GM04504 (cell line): ENCODE data around the gene FLVCR2.
"Not testable (repeated sequence)": the region's sequence is repeated elsewhere in the genome, so short reads cannot be mapped to it uniquely, and the experiment has no call there.

Source experiments
- DNase-seq: peaks from one replicate; pipeline ENCODE4 v3.0.0-alpha.2; 2012; ENCODE audit warnings: low read depth

Gene FLVCR2

DNA sequence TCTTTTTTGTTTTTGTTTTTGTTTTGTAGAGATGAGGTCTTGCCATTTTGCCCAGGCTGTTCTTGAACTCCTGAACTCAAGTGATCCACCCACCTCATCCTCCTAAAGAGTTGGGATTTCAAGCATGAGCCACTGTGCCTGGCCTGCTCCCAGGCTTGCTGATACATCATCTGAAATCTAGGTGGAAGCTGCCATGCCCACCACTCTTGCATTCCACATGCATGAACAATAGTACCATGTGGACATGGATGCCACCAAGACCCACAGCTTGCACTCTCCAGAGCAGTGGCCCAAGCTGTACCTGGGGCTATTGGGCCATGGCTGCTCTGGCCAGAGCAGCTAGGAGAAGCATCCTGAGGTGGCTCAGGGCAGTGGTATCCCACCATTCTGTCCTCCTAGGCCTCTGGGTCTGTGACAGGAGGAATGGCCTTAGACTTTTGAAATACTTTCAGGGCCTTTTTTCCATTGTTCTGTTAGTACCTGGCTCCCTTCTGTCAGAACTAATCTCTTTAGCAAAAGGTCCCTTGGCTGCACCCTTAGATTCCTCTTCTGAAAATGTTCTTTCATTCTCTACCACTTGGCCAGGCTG, 13.7 kb downstream of the FLVCR2 start:
- DNase-seq = no peak

DNA sequence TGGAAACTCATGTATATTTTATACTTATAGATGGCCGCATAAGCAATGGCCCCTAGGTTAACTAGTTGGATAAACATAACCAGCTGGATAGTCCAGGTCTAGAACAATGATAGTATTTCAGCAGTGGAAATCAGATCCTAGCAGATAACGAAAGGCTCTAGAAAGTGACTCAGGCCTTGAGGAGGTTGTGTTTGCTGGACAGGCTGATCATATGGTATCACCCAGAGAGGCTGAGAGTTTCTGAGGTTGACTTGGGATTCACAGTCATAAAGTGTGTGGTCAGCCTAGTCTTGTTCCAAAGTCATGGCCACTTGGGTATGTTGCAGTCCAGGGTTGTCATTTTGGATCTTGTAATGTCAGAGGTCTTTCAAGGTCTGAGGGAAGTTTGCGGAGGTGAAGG, 16.8 kb downstream of the FLVCR2 start:
- DNase-seq = no peak

DNA sequence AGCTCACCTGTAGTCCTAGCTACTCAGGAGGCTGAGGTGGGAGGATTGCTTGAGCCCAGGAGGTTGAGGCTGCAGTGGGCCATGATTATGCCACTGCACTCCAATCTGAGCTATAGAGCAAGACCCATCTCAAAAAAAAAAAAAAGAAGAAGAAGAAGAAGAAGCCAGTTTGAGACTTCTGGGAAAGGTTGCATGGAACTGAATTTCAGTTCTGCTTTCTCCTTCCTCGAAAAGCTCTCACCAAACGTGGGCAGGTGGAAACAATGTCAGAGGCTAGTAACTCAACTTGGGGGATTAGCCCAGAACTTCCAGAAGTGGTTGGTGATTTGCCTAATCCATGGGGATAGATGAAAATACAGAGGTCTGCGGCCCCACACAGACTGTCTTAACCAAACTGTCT, 18.7 kb downstream of the FLVCR2 start:
- no peak for DNase-seq

DNA sequence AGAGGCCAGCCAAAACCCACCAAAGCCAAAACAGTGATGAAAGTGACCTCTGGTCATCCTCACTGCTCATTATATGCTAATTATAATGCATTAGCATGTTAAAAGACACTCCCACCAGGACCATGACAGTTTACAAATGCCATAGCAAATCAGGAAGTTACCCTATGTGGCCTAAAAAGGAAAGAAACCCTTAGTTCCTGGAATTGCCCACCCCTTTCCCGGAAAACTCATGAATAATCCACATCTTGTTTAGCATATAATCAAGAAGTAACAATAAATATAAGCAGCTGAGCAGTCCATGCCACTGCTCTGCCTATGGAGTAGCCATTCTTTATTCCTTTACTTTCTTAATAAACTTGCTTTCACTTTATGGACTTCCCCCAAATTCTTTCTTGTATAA, 21.7 kb downstream of the FLVCR2 start:
- DNase-seq = not testable (repeated sequence)

DNA sequence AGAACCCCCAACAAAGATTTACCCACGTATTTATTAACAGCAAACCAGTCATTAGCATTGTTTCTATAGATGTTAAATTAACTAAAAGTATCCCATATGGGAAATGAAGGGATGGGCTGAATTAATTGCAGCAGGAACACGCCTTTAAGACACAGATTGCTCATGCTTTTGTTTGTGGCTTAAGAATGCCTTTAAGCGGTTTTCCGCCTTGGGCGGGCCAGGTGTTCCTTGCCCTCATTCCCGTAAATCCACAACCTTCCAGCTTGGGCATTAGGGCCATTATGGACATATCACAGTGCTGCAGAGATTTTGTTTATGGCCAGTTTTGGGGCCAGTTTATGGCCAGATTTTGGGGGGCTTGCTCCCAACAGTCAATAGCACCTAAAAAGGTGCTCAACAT, 22.6 kb downstream of the FLVCR2 start:
- not testable (repeated sequence) for DNase-seq

DNA sequence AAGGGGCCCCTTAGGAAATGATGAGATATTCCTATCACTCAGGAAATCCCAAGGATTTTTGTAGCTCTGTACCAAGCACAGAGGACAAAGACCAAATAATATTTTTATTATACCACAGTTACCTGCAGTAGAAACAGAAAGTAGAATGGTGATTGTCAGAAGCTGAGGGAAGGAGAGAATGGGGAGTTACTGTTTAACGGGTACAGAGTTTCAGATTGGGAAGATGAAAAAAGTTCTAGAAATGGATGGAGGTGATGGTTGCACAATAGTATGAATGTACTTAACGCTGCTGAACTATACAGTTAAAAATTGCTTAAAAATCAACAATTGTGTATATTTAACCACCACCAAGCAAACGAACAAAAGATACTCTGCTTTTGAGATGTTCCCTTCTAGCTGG, 24.1 kb downstream of the FLVCR2 start:
- DNase-seq = no peak

DNA sequence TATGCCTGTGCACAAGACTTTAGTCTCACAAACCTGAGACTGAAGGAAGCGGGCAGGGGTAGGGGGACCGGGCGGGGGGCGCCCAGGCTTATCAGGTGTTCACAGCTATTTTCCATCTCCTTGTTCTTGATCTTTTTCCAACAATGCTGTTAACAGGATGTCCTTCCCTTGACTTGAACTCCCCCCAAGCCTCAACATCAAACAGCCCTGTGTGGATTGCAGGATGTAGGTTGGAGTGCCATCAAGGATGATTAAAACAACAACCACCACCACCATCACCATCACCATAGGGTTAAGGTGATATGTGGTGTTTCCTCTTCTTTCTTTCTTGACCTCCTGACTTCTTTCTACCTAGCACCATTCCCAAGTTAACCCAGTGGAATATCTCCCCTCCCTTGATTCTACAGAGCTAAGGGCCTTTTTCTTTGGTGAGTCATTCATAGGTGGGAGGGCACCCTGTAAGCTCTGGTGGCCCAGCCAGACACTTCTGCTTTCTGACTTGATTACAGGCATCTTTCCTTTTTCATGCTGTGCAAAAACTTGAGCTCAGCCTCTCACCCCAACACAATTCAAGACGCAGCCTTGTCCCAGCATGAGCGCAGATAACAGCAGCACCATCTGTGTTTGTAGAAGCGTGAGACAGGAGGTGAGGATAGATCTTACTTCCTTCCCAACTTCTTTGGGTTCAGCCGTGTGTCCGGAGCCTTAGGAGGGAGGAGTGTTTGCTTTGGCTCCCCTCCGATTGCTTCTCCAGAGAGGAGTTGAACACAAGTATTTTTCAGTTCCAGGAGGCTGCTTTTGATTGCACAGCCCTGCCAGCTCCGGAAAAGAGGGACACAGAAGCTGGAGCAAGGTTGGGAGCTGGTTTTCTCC, 26.8 kb downstream of the FLVCR2 start:
- DNase-seq = no peak

DNA sequence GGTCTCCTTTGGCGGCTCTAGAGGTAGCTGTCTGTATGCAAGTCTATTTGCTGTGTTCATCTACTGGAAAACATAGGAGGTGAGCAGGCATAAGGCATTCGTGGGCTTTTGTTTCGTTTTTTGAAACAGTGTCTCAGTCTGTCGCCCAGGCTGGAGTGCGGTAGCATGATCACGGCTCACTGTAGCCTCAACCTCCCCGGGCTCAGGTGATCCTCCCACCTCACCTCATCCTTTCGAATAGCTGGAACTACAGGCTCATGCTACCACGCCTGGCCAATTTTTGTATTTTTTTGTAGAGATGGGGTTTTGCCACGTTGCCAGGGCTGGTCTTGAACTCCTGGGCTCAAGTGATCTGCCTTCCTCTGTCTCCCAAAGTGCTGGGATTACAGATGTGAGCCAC, 27.5 kb downstream of the FLVCR2 start:
- no peak for DNase-seq

DNA sequence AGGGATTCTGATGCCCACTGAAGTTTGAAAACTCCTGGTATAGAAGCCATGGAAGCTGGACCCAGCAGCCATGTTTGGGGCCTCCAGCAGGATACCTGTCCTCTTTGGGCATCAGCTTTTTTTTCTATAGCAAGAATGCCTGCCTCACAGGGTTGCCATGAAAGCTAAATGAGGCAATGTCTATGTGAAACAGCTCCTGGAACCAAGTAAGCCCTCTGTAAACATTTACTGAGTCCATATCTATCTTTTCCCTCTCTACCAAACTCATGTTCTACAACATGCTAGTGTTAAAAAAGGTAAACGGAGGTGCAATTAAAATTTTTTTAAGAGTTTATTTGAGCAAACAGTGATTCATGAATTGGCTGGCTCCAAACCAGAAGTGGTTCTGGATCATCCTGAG, 28.6 kb downstream of the FLVCR2 start:
- no peak for DNase-seq

DNA sequence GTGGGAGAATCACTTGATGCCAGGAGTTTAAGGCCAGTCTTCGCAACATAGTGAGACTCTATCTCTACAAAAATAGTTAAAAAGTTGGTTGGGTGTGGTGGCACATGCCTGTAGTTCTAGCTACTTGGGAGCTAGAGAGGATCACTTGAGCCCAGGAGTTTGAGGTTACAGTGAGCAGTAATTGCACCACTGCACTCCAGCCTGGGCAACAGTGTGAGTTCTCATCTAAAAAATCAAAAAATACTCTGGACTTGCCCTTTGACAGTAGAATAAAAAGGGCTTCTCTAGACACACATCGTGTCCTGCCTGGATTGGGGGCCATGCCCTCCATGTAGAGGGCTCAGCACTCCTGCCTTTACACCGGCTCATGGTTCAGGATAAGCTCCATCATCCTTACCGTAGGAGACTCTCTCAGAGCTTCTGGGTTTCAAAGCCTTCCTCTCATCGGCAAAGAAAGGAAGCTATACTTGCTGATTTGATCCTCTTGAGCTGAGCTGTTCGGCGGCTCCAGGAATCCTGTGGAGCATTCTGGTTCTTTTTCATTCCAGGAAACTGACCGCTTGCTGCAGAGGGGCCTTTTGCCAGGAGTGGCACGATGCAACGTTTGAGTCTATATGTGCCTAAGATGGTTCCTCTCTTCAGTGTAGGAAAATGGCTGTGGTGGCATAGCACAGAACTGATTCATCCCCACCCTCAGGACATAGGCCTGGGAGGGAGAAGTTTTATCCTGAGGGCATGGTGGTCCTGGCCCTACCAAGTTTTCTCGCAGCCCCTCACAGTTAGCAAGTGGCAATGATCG, 29.6 kb downstream of the FLVCR2 start:
- DNase-seq = no peak

DNA sequence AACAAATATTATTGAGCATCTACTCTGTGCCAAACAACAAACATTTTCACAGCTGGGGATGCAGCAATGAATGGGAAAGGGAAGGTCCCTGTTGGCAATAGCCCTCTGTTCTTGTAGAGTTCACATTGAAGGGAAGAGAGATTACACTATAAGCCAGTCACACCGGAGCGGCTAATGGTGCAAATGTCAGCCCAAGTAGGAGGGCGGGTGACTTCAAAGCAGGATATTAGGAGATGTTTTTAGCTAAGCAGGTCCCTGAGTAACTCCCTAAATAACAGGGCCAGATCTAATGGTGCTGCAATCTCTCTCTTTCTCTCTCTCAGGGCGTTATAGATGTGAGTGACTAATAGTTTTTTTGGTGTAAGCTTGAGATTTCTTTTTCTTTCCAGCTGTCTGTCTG, 30.7 kb downstream of the FLVCR2 start:
- DNase-seq = no peak

DNA sequence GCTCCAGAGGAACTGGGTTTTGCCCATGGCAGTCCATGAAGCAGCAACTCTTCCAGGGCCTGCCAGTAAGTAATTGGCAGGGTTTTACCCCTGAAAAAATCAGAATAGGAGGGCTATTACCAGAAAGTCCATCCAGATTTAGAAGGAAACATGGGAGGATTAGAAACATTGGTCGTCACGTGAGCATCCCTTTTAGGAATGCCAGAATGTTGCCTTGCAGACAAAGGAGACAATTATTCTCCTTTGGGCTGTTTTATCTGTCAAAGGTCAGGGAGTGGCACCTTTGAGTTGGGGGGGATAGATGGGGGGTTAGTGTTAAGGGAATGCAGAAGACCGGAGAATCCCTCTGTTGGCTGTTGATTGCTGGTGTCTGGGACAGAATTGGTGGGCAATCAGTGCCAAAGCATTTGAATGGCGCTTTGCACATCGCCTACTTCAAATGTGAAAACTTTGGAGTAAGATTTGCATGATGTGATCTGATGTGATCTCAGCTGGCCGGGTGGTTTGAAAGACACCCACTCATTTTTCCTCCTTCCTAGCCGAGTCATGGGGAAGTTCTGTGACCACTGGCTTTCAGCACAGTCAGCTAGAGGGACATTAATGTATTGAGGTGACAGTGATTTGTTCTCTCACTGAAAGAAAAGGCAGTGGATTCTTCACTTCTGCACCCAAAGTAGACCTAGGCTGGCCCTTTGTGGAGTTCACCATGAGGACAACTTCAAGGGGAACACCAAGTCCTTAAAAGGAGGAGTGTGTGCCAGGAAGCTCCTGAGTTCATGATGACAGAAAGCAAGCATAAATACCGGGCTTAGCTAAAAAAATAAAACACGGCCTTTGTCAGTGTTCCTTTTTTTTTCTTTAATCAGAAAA, 31.4 kb downstream of the FLVCR2 start:
- no peak for DNase-seq

DNA sequence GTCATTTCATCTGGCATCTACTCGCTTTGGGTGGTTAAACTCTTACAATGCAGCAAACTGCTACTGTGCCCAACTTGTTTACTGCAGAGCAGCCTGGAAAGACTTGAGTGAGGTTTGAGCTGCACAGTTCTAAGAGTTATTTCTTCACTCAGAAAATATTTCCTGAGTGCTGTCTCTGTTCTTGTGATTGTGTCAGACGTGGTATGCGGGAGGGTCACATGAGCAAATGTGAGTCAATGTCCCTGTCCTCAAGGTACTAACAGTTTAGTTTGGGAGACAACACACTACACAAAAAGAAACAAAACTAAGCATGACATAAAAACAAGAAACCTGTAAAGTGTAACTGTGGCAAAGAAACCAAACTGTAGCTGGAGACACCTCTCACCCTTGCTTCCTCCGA, 32.4 kb downstream of the FLVCR2 start:
- no peak for DNase-seq

DNA sequence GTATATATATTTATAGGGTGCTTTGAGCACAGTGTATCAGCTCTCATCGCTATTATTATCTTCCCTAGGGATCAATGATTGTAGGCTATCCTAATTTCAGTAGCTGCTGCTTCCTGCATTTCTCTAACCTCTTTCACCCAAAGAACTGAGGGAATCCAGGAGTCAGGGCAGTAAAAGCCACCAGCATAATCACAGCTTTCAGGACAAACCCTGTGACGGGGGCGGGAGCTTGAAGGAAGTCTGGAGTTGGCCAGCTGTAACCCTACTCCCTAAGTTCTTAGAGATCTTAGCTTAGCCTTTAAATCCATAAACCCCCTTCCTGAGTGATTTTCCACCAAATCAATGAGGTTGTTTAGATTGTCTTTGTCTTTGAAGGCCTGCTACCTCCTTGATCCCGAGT, 33.7 kb downstream of the FLVCR2 start:
- DNase-seq = no peak

DNA sequence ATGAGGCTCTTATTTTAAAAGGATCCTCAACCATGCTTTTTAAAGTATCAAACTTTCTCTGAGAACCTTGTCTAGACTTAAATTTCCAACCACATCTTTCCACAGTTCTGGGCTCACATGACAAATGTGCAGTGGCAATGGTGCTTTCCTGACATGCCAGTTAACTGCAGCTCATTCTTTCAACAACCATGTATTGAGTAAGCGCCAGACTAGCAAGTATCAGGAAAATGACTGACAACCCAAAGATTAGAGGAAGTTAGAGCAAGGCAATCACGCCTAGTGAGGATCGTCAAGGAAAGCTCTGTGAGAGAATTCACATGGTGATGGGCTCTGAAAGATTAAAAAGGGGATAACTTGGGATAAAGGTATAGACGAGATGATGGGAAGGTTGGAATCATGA, 35.8 kb downstream of the FLVCR2 start:
- no peak for DNase-seq

DNA sequence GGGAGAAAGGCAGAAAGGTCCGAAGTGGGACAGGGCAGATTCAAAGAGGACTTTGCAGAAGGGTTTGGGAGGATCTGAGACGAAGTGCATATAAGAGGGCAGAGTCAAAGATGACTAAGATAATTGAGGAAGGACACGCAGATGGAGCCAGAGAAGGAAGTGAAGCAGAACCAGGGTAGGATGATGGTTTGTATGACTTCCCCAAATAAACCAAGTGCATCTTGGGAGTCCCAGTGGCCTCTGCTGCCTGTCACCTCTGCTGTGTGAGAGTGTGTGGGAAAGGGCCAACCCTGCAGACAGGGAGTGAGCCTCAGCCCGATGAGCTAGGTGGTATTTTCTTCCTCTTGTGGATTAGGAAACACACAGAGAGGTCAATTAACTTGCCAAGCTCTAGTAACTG, 36.8 kb downstream of the FLVCR2 start:
- DNase-seq = no peak

DNA sequence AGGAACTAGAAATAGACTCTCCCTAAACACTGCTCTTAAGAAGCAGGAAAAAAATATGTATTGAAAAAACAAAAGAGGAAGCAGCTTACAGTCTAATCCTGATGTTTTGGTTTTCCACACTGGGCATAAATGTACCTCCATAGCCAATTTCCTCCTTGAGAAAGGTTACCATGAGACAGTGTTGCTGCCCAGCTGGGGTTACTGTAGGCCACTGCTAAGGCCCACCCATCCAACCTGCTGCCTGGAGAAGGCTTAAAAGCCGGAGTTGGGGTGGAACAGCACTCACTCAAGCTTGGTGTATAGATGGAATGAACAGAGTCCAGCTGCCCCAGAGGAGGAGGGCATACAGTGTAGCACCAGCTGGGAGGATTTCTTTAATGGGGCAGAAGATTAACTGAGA, 41.1 kb downstream of the FLVCR2 start:
- no peak for DNase-seq

DNA sequence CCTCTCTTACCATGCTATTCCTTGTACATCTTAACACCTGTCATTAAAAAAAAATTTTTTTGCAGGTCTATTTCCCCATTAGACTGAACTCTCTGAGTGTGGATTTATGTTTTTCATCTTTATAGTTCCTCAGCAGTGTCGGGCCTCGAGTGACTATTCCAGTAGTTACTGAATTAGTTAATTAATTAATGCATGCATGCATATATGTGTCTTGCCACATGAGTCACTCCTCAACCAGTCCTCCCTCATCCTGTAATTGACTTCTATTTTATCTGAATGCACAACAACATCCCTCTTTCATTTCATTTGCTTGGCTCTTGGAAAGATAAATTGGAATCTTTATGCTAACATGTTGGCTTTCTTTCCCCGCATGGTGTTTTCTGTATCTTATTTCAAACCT, 46.6 kb downstream of the FLVCR2 start:
- no peak for DNase-seq

DNA sequence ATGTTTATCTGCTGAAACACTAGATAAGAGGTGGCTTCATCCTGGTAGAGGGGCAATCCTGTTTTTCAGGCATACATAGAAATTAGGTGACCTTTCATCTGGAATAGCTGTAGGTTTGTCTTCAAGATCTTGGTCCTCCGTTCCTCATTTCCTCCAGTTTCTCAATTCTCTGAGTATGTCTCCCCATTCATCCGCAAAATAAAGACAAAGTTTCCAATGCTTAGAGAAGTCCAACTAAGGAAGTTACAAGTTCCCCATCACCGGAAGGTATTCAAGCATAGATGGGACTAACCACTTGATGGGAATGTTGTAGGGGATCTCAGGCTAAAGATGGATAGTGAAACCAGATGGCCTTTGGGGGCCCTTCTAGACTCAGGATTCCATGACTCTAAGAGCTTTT, 48.0 kb downstream of the FLVCR2 start:
- no peak for DNase-seq

DNA sequence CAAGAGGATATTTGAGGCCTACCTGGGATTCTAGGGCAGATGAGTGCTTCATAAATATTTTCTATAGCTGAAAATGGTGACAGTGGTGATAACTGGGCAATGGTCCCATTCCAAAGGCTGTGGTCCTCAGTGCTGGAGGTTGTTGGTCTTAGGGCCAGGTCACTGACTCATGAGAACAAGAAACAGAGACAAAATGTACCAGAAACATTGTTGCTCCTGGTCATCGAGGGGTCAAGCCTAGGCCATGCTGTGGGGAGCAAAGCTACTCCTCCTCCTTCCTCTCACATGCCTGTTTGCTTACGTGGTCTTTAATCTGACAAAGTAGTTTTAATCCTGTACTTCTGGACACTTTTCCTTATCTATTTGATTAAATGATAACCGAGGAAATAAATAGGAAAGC, 48.4 kb downstream of the FLVCR2 start:
- DNase-seq = no peak

DNA sequence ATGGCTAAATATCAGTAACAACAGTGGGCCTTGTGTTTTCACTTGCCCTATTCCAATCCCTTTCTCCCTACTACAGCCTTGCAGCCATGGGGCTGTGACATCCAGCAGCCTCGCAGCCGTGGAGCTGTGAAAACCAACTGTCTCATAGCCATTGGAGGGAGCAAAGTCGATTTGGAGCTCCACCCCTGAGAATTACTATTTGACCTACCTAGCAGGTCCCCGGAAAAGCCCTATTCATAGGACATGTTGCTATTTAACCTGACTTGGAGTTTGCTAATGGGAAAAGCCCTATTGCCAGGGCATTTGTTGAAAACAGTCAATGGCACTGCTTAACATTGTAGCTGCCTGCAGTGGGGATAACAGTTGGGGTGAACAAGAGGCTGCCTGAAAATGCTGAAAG, 49.0 kb downstream of the FLVCR2 start:
- no peak for DNase-seq

DNA sequence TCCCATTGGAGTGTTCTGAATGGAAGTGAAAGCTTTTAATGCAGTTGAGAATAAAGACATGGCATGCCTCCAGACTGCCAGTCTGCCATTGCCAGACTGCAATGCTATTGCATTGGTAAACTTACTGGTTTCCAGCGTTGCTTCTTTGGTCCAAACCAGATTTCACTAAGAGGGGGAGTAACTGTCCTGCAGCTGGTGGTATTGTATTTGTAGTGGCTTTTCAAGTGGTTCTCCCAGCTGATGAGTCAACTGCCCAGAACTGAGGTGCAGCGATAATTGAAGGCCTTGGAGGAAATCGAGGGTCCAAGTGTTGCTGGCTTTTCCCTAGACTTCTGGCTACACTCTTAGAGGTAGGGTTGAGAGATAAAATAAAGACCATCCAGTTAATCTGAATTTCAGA, 50.4 kb downstream of the FLVCR2 start:
- no peak for DNase-seq
